Measurements from ENCODE around the gene BMP5. TPM values are rescaled to one million over a fixed set of nuclear protein-coding genes. Genes with fewer than 3 reads are reported as not detected.

BMP5 gene
- total and polyA plus RNA-seq, 9 donors, result 0.01 TPM; not detected in 8

- no peak for DNase-seq
- Histone ChIP-seq H3K27ac (no peak overlapping the region), H3K27me3 (no peaks in the 10 kb centered on the region), H3K4me3 (no peak overlapping the region), H3K4me1 (ENCODE audit: insufficient read depth) (no peaks in the 10 kb centered on the region), H3K9me3 (no peaks in the 10 kb centered on the region), H3K36me3 (no peaks in the 10 kb centered on the region)
- intact Hi-C loops (cut with DNase I), result no loop called here
- TF ChIP-seq POLR2A (IDR thresholded peaks at IDR 0.05) (no peak), EP300 (IDR thresholded peaks at IDR 0.05) (no peak), CTCF (IDR thresholded peaks at IDR 0.05) (no peak)
- 56 to 68% (median 58%) methylated on average over 1 of the region's 1 CpG for WGBS, 3 donors
Measured at GRCh38 chr6:55869674-55870073, 5.7 kb downstream of the BMP5 start.

- intact Hi-C loops (cut with DNase I), result no loop called here
- no peak overlapping the region for H3K4me3 ChIP-seq
- H3K27me3 ChIP-seq, result no peaks in the 10 kb centered on the region
- no peak for DNase-seq
- no peaks in the 10 kb centered on the region for H3K36me3 ChIP-seq
- no peaks in the 10 kb centered on the region for H3K4me1 ChIP-seq (ENCODE audit: insufficient read depth)
- WGBS, 3 donors, result 52 to 64% (median 61%) methylated on average over 5 of the region's 5 CpGs
- no peak overlapping the region for H3K27ac ChIP-seq
- no peaks in the 10 kb centered on the region for H3K9me3 ChIP-seq
- TF ChIP-seq CTCF (IDR thresholded peaks at IDR 0.05) (no peak), POLR2A (IDR thresholded peaks at IDR 0.05) (no peak), EP300 (IDR thresholded peaks at IDR 0.05) (no peak)
Measured at GRCh38 chr6:55868771-55869479, 6.5 kb downstream of the BMP5 start.

- TF ChIP-seq POLR2A (IDR thresholded peaks at IDR 0.05) (no peak), CTCF (IDR thresholded peaks at IDR 0.05) (no peak), EP300 (IDR thresholded peaks at IDR 0.05) (no peak)
- H3K4me1 ChIP-seq (ENCODE audit: insufficient read depth), result no peaks in the 10 kb centered on the region
- intact Hi-C loops (cut with DNase I), result no loop called here
- H3K27ac ChIP-seq, result no peak overlapping the region
- H3K36me3 ChIP-seq, result no peaks in the 10 kb centered on the region
- no peak overlapping the region for H3K4me3 ChIP-seq
- WGBS, 3 donors, result 38 to 46% (median 39%) methylated on average over 1 of the region's 1 CpG
- no peak for DNase-seq
- H3K27me3 ChIP-seq, result no peaks in the 10 kb centered on the region
- no peaks in the 10 kb centered on the region for H3K9me3 ChIP-seq
Measured at GRCh38 chr6:55868176-55868575, 7.2 kb downstream of the BMP5 start.

- H3K4me3 ChIP-seq, result no peak overlapping the region
- TF ChIP-seq EP300 (IDR thresholded peaks at IDR 0.05), result no peak
- TF ChIP-seq CTCF (IDR thresholded peaks at IDR 0.05), result no peak
- no peak for TF ChIP-seq POLR2A (IDR thresholded peaks at IDR 0.05)
- H3K27ac ChIP-seq, result no peak overlapping the region
- H3K4me1 ChIP-seq (ENCODE audit: insufficient read depth), result no peaks in the 10 kb centered on the region
- intact Hi-C loops (cut with DNase I), result no loop called here
- H3K9me3 ChIP-seq, result no peaks in the 10 kb centered on the region
- H3K36me3 ChIP-seq, result no peaks in the 10 kb centered on the region
- H3K27me3 ChIP-seq, result no peaks in the 10 kb centered on the region
- WGBS, 3 donors, result 85 to 92% (median 87%) methylated on average over 2 of the region's 2 CpGs
- no peak for DNase-seq
Measured at GRCh38 chr6:55866128-55866527, 9.3 kb downstream of the BMP5 start.

All from ovary (tissue), 9 donors.